HG03565 (cell line): ENCODE data around the gene PRUNE2.
A peak's percentile ranks its signal among the peaks of the same experiment; 100 is the strongest.

Source experiments
- ATAC-seq: cut with Tn5 transposase; IDR thresholded peaks from one replicate; pipeline ENCODE4 v1.9.1; 2021; ENCODE audit warnings: mild to moderate bottlenecking, moderate library complexity; ENCODE audit not compliant: unreplicated experiment

PRUNE2 gene

DNA sequence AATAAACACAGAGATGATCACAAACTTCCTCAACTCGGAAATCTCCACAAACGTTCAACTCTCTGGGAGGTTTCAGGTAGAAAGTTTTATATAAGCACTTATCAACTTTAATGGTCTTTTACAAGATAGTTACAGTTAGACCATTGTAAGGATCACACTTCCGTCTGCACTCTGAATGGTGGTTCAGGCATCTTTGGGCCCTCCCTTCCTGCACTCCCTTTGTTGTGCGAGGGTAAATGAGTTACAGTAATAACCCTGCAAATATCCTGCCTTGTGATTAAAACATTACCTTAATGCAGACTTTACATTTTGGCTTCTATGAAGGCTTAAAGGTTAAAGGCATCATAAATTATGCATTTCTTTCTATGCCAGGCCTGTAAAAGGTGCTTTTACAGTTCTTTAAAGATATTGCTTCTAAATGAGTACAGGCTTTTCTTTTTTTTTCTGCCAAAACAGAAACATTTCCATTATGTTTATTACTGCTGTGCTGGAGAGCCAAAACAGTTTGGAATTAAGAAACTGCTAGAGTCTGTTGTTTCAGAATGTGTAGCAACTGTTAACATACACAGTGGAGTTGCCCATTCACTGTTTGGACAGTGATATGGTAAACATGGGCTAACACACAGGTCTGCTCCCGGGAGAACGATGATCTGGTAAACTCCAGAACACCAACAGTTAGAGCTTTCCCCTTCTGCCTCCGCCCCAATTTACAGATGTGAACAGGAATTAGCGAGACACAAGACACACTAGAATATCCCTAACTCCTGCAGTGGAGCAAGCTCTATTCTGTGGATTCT, 1.1 kb downstream of the PRUNE2 start:
- no peak for ATAC-seq

DNA sequence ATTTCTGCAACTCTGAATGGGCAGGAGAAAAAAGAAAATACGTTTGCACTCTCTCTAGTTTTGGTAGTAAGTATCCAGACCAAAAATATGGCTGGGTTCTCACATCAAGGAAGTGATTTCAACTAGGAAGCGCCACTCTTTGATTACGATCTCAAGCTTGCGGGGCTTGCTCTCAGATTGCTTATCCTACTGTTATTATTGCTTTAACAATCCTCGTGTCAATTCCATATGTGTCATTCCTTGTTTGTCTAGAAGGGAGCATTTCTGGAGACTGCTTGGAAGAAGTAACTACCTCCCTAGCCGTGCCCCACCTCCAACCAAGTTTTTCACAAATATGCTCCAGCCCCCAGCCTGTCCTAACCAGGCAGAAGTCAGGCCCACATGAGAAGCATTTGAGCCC, 3.5 kb downstream of the PRUNE2 start:
- ATAC-seq, result no peak

DNA sequence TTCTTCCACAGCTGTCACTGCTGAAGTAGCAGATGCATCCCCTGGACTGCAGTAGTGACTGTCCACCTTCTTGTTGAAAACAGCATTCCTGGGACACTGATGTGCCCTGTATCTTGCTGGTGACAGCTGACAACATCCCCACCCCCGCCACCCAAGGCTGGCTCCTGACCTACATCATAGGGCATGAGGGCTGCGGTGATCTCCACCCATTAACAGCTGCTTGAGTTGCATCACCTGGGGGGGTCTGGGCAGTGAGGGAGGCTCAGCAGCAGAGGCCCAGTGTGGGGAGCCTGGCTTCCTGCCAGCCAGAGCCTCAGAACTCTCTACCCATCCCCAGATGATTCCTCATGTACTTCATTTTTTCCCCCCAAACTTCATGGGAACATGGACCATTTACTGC, 4.1 kb downstream of the PRUNE2 start:
- ATAC-seq, result no peak

DNA sequence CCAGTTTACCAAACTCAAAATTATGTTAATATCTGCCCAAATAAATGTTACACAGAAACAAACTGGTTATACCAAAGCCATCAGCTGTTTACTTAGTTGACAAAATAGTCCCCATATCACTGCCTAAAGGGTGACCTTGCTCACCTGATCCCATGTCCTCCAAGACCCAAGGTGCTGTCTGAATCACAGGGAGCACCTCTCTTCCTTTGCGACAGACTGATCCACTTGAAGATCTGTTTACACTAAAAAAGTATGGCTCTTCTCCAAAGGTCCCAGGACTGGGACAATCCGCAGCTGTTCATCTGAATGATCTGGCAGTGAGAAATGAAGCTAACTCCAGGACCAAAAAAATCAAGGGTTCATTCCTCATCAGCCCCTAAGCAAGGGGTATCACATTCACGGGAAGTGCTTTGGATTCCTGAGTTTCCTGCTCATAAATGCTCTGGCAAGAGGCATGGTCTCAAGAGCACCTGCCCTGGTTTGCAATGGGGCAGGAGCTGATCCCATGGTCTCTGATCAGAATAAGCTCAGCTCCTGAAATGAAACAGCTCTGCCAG, 5.0 kb downstream of the PRUNE2 start:
- no peak for ATAC-seq

DNA sequence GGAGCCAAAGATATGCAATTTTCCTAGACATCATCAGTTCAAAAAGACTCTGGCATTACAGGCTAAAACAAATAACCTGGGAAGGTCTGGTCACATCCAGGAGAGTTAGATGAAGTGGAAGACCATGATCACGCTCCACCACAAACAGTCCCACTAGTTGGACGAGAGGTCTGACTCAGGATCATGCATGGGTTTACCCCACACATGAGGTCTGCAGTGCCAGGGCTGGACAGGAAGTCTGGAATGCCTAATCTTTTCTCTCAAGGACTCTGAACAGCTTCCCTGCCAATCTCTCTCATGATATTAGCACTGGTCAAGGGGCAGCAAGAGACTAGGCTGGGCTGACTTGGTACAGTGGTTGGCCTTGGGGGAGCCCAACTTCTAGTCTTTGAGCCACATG, 7.1 kb downstream of the PRUNE2 start:
- ATAC-seq, result no peak

DNA sequence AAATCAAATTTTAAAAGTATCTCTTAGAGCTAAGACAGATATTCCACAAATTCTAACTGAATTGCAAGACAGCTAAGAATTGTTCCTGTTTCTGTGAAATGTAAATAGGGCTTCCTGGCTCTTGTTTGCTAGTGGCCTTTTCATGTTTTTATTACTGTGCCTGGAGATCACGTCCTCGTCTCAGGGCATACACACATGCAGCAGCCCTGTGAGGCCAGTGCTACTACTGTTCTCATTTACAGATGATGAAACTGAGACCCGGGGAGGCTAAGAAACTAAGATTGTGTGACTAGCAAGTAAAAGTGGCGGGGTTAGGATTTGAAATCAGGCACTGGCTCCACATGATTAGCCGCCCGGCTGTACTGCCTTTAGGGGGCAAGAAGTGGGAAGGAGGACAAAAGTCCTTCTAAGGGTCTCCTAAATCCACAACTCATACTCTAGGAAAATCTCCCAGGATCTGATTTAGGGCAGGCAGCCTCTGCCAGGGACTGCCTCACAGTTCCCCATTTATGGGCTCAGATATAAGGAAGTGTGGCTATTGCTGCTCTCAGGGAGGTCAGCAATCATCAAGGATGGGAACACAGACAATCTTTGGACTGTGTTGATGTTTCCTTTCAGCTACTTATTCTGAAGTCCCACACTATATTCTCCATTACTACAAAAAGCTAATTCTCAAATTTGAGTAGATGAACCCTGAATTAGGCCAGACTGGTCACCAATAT, 7.9 kb downstream of the PRUNE2 start:
- ATAC-seq, result no peak

DNA sequence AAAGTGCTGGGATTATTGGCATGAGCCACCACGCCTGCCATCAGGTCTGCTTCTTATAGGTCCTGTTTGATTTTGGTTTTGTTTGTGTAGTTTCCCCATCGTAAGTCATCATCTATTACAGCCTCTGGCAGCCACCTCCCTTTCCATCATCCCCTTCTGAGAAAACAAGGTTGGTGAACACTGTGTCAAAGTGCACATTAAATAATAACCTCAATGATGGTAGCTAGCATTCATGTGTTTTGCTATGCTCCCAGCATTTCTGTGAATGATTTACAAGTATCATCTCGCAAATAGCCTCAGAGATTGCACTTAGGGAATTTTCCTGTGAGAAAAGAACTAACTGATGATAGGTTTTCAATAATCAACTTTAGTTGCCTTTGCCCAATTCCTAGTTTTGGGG, 9.9 kb downstream of the PRUNE2 start:
- no peak for ATAC-seq

DNA sequence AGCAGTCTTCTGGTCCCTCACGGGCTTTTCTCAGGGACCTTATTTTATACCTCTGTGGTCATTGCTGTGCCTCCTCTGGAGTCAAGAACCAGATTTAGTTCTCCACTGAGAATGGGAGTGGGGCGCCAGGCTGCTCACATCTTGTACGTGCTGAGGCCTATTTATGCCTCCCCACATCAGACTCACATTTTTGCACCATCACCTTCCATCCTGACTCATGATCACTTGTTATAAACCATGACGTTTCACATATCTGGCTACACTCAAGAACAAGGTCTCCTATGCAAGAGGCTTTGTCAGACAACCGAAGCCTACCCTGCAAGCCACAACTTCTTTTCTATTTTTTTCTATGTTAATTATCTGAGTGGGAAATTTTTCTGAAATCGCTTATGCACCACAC, 10.7 kb downstream of the PRUNE2 start:
- ATAC-seq, result no peak

DNA sequence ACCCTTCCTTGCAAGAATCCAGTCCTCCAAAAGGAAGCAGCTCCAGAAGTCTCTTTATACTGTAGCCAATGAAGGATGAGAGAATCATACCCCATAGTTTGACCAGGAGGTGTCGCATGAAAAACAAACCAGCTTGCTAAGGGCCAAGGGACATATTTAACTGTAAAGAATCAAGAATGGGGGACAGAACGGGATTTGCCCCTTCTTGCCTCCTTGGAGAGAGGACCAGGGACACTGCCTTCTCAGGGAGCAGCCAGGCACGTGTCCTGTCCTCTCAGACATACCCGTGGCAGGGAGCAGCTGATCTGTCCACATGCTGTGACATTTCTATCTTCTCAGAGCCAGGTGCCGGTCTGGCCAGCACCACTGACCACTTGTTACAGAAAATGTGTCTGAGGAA, 11.7 kb downstream of the PRUNE2 start:
- no peak for ATAC-seq

DNA sequence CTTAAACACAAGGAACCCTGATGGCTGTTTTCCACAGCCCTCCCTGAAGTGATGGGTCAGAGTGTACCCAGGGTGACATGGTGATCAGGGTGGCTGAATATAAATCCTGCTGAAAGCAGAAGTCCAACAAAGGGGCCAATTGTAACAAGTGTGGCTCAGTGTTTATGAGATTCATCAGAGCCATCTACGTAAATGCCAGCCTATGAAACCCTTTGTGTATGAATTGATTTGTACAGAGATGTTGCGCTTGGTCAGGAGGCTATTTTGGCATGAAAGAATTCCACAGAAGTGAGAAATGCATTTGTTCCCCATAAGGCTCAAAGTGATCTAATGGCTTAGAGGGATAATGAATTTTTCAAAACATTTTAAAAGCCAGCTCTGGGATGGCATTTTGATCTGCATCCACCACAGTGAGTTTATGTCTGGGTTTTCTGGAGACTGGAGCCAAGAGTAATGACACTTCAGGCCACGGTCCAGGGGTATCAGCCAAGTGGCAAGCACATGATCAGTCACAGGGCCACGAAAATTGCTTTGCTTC, 12.4 kb downstream of the PRUNE2 start:
- no peak for ATAC-seq

DNA sequence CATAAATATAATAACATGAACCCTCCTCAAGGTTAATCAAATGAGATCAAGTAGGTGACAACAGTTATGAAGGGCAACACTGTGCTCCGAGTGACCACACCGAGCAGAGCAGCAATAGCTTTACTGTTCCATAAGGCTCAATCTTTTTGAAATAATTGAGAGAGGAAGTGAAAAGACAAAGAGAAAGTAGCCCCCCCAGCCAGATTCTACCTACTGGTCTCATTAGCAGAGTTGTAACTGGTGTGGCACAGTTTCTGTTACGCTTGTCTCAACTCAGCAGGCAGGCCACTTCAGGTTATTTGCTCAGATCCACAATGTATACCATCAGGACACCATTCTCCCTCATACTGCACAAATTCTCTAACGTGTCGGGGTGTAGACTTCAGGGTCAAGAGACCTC, 14.0 kb downstream of the PRUNE2 start:
- ATAC-seq, result no peak

DNA sequence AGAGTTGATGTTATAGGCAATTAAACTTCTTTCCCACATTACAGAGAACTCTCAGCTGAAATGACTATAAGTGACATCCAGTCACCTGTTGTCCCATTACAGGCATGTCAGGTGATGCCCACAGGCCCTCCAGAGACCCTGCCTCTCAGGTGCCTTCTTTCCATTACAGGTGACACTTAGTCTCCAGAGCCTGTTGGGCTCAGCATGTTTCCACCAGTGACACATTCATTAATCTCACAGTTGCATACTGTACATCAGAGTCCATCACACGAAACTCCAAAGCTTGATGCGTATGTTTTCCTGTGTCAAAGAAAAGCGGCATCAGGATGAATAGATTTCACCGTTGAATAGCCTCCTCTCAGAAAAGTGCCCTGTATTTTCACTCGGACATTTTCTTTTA, 14.6 kb downstream of the PRUNE2 start:
- no peak for ATAC-seq

DNA sequence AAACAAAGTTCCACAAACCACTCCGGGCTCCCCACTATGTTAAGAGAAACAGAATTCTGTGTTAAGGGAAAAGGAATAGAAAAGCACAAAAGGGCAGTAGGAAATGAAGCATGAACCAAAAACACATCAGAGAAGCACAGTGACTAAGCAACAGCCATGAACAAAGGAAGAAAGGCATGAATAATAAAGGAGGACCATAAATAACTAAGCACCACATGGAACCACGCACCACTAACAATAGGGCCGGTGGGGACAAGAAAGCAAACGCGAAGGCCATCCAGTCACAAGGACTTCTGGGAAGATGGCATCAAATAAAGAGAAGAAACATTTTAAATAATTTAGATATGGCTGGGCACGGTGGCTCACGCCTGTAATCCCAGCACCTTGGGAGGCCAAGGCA, 18.0 kb downstream of the PRUNE2 start:
- no peak for ATAC-seq

DNA sequence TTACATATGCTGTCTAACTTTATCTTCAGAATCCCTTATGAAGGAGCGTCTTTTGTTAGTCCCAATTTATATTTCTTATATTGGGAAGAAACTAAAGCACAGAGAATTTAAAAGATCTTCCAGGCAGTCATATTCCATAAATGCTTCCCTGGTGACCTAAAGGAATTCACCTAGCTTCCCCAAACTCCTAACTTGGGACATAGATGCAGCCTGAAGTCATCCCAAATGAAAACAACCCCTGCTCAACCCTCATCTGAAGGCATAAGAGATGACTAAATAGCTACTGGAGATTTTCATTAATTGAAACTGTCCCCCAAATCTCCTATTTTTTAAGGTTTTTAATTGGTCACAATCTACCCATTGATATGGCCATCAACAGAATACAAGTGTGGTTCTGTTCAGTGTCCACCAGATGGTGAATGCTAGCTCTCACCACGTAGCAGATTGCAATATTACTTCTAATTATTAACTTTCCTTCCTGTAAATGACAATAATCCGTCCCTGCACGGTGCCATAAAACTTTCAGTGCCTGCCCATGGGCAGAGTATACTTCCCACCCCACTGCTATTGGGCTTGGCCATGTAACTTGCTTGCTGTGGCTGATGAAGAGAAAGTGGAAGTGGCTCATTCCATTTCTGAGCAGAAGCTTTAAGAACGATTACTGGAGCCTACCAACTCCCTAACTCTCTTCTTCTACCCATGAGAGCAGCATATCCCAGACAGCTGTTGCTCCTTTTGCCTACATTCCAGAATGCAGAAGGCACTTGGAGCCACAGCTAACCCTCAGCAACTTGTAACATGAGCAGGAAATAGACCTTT, 18.7 kb downstream of the PRUNE2 start:
- no peak for ATAC-seq

DNA sequence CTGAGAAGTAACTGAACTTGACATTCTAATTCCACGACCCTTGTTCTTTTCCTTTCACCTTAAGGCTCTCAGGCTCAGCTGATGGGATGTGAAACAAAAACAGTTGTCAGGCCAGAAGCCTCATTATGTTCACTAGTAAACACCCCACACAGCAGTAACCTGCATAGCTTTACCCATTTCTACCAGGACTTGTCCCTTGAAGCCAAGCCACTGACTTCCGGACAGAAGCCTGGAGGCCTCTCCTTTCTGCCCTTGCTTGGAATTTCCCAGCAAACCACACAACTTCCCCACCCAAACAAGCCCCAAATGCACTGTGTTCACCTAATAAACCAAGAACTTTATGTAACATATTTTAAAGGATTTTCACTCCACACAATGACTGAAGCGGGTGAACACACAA, 19.6 kb downstream of the PRUNE2 start:
- ATAC-seq, result no peak

DNA sequence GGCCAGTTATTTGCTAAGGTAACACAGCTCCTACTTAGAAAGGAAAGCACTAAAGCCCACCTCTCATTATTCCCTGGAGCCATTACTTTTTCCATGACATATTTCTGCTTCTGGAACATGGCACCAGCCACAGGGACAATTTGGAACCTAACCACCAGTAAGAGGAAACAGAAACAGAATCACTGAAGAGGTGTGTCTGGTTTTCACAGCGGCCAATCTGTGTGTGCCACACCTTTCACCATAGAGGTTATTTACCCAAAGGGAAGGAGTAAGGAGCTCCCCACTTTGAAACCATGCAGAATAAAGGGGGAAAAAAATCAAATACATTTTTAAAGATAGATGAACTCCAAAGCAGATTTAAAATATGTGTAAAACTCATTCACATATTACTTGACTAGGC, 21.1 kb downstream of the PRUNE2 start:
- no peak for ATAC-seq

DNA sequence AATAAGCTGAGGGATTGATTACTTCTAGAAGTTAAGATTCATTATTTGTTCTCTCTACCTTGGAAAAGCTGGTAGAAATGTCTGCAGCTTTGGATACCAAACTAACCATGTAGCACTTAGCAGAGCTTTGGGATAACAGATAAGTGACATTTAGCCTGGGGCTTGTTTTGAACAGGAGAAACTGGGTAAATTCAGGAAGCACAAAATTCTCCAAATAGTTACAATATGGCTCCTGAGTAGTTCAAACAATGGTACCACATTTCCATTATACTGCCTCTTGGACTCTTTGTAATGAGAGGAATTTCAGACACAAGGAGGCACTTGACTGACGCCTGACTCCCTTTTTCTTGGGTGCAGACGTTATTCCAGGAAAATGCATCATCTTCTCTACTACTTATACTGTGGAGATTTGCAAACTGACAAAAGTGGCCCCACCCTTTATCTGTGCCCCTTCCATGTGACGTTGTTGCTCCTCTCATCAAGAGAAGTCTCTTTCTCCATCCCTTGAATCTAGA, 22.5 kb downstream of the PRUNE2 start:
- no peak for ATAC-seq

DNA sequence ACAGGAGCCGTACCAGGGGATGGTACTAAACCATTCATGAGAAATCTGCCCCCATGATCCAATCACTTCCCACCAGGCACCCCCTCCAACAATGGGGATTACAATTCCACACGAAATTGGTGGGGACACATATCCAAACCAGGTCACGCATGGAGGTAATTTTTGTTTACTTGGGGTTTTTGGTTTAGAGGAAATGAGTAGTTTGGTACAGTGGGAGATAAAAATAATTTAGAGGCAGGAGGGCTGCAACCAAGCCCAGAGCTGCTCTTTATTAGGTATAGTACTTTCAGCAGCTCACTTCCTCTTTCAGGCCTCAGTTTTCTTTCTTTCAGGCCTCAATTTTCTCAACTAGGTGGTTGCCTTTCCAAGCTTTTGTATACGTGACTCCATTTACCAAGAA, 23.2 kb downstream of the PRUNE2 start:
- peak; percentile 88 for ATAC-seq

DNA sequence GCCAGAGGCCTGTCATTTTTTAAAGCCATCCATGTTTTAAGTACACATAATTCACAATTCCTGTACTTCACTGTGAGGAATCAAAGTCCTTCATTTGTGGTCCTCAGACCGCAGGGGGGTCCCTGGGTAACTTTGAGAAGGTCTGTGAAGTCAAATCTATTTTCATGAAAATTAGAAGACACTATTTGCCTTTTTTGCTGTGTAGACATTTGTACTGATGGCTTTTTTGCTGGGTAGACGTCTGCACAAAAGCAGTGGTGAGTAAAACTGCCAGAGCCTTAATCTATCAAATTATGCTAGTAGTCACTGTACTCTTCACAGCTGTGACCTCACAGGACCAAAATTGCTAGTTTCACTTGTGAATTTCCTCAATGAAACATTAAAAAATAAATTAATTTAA, 25.7 kb downstream of the PRUNE2 start:
- ATAC-seq, result no peak

DNA sequence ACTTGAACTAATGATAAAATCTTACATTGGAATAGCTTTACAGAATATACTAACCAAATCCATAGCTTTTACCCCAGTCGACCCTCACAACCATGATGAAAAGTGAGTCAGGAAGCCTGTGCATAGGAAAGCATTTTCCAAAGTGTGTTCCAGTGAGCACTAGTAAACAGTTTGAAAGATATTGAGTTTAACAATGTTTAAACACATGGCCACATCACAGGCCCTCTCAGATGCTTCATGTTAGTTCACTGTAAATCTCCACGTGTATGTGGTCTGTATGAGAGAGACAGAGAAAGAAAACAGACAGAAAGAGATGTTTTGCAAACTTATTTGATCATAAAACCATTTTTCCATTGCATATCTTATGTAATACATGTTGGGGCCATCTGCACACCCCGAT, 27.0 kb downstream of the PRUNE2 start:
- no peak for ATAC-seq

DNA sequence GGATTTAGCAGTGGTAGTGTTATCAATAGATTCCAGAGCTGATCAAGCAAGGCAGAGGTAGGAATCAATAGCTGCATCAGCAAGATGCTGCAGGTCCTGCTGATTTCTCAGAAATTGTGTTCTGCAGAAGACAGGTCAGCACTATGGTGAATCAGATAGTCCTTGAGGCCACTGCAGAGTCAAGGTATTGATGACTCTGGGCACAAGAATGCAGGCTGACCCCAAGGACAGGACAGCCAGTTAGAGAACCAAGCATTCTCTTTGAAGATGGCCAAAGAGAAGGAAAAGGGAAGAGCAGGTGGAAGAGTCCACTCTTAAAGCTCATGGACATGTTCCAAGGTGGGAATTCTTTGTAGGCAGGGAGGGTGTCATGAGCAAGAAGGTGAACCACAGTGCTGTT, 28.0 kb downstream of the PRUNE2 start:
- no peak for ATAC-seq
